Measurements from ENCODE around the gene SCAMP2.

Gene SCAMP2

GRCh38 chr15:74857671-74858368 lies 15.3 kb downstream of the SCAMP2 start:
- TF ChIP-seq EZH2phosphoT487 (IDR thresholded peaks at IDR 0.05; ENCODE audit: low read length) (no peak), EZH2 (optimal IDR thresholded peaks at IDR 0.05; ENCODE audit: low read depth, low read length) (no peak)
- TF ChIP-seq, protein P1, sequence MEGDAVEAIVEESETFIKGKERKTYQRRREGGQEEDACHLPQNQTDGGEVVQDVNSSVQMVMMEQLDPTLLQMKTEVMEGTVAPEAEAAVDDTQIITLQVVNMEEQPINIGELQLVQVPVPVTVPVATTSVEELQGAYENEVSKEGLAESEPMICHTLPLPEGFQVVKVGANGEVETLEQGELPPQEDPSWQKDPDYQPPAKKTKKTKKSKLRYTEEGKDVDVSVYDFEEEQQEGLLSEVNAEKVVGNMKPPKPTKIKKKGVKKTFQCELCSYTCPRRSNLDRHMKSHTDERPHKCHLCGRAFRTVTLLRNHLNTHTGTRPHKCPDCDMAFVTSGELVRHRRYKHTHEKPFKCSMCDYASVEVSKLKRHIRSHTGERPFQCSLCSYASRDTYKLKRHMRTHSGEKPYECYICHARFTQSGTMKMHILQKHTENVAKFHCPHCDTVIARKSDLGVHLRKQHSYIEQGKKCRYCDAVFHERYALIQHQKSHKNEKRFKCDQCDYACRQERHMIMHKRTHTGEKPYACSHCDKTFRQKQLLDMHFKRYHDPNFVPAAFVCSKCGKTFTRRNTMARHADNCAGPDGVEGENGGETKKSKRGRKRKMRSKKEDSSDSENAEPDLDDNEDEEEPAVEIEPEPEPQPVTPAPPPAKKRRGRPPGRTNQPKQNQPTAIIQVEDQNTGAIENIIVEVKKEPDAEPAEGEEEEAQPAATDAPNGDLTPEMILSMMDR (IDR thresholded peaks at IDR 0.05; ENCODE audit: low read length) = no peak
- no peak overlapping the region for H2AFZ ChIP-seq (ENCODE audit: low read length)
- peaks cover 4% of the 10 kb centered on the region; the same call in 1 of the 2 replicates for H3K4me1 ChIP-seq (ENCODE audit: low read length)
- no peaks in the 10 kb centered on the region for H3K27me3 ChIP-seq (replicated peaks; ENCODE audit: insufficient read depth, low read length)
- H3K36me3 ChIP-seq (replicated peaks; ENCODE audit: insufficient read depth, low read length) = no peaks in the 10 kb centered on the region
- H4K20me1 ChIP-seq (ENCODE audit: insufficient read depth, low read length) = no peaks in the 10 kb centered on the region
- peaks cover 64% of the 10 kb centered on the region for H3K79me2 ChIP-seq (ENCODE audit: low read length)
- H3K9me3 ChIP-seq (replicated peaks; ENCODE audit: insufficient read depth, low read length) = no peaks in the 10 kb centered on the region
- no peak overlapping the region for H3K4me3 ChIP-seq (ENCODE audit: low read length)
- peak overlapping the region; percentile 6; the same call in 1 of the 2 replicates for H3K27ac ChIP-seq (ENCODE audit: low read length)
- DNase-seq = no peak
- H3K9ac ChIP-seq (ENCODE audit: low read length) = no peak overlapping the region
- H3K4me2 ChIP-seq (ENCODE audit: low read depth, low read length) = no peak overlapping the region
- H3K9me2 ChIP-seq (replicated peaks; ENCODE audit: insufficient read depth, low read length) = no peaks in the 10 kb centered on the region
- H3F3A ChIP-seq (ENCODE audit: insufficient read depth, low read length) = no peaks in the 10 kb centered on the region

DNA sequence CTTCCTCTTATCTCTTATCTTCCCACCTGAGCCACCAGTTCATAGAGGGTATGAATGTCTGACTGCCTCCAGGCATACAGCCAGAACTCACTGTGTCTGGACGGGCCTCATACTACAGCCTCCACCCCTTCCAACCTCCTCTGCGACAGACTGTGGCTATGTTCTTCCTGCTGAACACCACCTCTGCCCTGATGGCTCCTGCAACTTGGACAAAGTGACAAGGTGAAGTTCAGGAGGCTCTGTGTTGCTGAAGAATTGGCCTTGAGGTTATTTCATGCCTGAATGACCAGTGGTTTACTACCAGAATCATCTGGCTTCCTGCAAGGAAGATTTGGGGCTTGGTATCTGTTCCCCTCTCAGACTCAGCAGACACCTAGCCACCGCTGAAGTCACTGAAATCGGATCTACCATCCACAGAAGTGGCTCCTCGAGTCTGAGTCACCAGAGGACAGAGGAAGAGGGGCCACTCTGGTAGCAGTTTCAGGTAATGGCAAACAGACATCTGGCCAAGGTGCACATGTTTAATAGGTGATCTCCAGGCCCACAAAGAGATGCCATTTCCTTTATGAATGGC lies 16.0 kb downstream of the SCAMP2 start:
- H2AFZ ChIP-seq (ENCODE audit: low read length) = no peak overlapping the region
- H3K36me3 ChIP-seq (replicated peaks; ENCODE audit: insufficient read depth, low read length) = no peaks in the 10 kb centered on the region
- peaks cover 4% of the 10 kb centered on the region; the same call in 1 of the 2 replicates for H3K4me1 ChIP-seq (ENCODE audit: low read length)
- TF ChIP-seq, protein P1 (IDR thresholded peaks at IDR 0.05; ENCODE audit: low read length) = no peak
- no peak for TF ChIP-seq EZH2 (optimal IDR thresholded peaks at IDR 0.05; ENCODE audit: low read depth, low read length)
- TF ChIP-seq EZH2phosphoT487 (IDR thresholded peaks at IDR 0.05; ENCODE audit: low read length) = no peak
- H3K4me3 ChIP-seq (ENCODE audit: low read length) = no peak overlapping the region
- no peak overlapping the region for H3K9ac ChIP-seq (ENCODE audit: low read length)
- H3K27ac ChIP-seq (ENCODE audit: low read length) = peak overlapping the region; percentile 6; the same call in 1 of the 2 replicates
- DNase-seq = no peak
- H3K79me2 ChIP-seq (ENCODE audit: low read length) = peaks cover 58% of the 10 kb centered on the region
- no peaks in the 10 kb centered on the region for H3K9me3 ChIP-seq (replicated peaks; ENCODE audit: insufficient read depth, low read length)
- H3K4me2 ChIP-seq (ENCODE audit: low read depth, low read length) = no peak overlapping the region
- no peaks in the 10 kb centered on the region for H4K20me1 ChIP-seq (ENCODE audit: insufficient read depth, low read length)
- H3K9me2 ChIP-seq (replicated peaks; ENCODE audit: insufficient read depth, low read length) = no peaks in the 10 kb centered on the region
- no peaks in the 10 kb centered on the region for H3F3A ChIP-seq (ENCODE audit: insufficient read depth, low read length)
- no peaks in the 10 kb centered on the region for H3K27me3 ChIP-seq (replicated peaks; ENCODE audit: insufficient read depth, low read length)

DNA sequence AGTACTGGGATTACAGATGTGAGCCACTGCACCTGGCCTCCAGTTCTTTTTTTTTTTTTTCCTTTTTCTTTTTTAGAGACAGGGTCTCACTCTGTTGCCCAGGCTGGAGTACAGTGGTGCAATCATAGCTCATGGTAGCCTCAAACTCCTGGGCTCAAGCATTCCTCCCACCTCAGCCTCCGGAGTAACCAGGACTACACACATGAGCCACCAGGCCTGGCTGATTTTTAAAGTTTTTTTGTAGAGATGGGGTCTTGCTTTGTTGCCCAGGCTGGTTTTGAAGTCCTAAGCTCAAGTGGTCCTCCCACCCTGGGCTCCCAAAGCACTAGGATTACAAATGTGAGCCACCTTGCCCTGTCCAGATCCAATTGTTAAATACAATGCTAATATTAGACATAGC lies 16.6 kb downstream of the SCAMP2 start:
- TF ChIP-seq EZH2 (optimal IDR thresholded peaks at IDR 0.05; ENCODE audit: low read depth, low read length) (no peak), EZH2phosphoT487 (IDR thresholded peaks at IDR 0.05; ENCODE audit: low read length) (no peak)
- TF ChIP-seq, protein P1 (IDR thresholded peaks at IDR 0.05; ENCODE audit: low read length) = no peak
- Histone ChIP-seq H2AFZ (ENCODE audit: low read length) (no peak overlapping the region), H4K20me1 (ENCODE audit: insufficient read depth, low read length) (no peaks in the 10 kb centered on the region), H3K79me2 (ENCODE audit: low read length) (peaks cover 57% of the 10 kb centered on the region), H3K27me3 (replicated peaks; ENCODE audit: insufficient read depth, low read length) (no peaks in the 10 kb centered on the region), H3K36me3 (replicated peaks; ENCODE audit: insufficient read depth, low read length) (no peaks in the 10 kb centered on the region), H3K9me2 (replicated peaks; ENCODE audit: insufficient read depth, low read length) (no peaks in the 10 kb centered on the region), H3F3A (ENCODE audit: insufficient read depth, low read length) (no peaks in the 10 kb centered on the region), H3K9ac (ENCODE audit: low read length) (no peak overlapping the region), H3K4me3 (ENCODE audit: low read length) (no peak overlapping the region), H3K9me3 (replicated peaks; ENCODE audit: insufficient read depth, low read length) (no peaks in the 10 kb centered on the region), H3K4me1 (ENCODE audit: low read length) (peaks cover 4% of the 10 kb centered on the region; the same call in 1 of the 2 replicates), H3K27ac (ENCODE audit: low read length) (no peak overlapping the region; the same call in 1 of the 2 replicates), H3K4me2 (ENCODE audit: low read depth, low read length) (no peak overlapping the region)
- DNase-seq = no peak

All from MM.1S (cell line).